ENCODE measurements around the gene DNAH11.
"Not testable (repeated sequence)": the region's sequence is repeated elsewhere in the genome, so short reads cannot be mapped to it uniquely, and the experiment has no call there.

DNAH11 gene

DNA sequence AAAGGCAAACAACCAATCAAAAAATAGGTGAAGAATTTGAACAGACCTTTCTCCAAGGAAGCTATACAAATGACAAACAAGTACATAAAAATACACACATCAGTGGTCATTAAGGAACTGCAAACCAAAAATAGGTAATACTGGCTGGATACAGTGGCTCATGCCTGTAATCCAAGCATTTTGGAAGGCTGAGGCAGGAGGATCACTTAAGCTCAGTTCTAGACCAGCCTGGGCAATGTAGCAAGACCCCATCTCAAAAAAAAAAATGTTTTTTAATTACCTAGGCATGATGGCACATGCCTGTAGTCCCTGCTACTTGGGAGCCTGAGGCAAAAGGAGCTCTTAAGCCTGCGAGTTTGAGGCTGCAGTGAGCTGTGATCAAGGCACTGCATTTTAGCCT is 383.6 kb downstream of the DNAH11 start:
- DNase-seq: no peak

DNA sequence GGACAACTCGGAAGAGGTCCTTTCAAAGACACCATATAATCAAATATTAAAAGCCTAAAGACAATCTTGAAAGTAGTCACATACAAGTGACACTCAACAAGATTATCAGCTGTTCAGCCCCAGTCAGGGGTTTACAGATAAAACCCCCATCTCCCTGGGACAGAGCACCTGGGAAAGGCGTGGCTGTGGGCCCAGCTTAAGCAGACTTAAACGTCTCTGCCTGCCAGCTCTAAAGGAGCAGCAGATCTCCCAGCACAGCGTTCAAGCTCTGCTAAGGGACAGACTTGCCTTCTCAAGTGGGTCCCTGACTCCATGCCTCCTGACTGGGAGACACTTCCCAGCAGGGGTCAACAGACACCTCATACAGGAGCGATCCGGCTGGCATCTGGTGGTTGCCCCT is 384.9 kb downstream of the DNAH11 start:
- DNase-seq: no peak

DNA sequence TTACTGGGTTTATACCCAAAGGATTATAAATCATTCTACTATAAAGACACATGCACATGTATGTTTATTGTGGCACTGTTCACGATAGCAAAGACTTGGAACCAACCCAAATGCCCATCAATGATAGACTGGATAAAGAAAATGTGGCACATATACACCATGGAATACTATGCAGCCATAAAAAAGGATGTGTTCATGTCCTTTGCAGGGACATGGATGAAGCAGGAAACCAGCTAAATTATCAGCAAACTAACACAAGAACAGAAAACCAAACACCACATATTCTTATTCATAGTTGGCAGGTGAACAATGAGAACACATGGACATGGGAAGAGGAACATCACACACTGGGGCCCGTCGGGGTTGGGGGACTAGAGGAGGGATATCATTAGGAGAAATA is 390.5 kb downstream of the DNAH11 start:
- not testable (repeated sequence) for DNase-seq

DNA sequence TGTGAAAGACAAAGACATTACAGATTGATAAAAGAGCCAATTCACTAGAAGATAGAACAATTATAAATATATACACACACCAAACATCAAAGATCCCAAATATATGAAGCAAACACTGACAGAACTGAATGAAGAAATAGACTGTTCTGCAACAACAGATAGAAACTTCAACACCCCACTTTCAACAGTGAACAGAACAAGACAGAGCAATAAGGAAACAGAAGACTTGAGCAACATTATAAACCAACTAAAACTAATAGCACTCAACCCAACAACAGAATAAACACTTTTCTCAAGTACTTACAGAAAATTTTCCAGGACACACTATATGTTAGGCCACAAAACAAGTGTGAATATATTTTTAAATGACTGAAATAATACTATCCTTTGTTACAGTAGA is 392.0 kb downstream of the DNAH11 start:
- DNase-seq: no peak

DNA sequence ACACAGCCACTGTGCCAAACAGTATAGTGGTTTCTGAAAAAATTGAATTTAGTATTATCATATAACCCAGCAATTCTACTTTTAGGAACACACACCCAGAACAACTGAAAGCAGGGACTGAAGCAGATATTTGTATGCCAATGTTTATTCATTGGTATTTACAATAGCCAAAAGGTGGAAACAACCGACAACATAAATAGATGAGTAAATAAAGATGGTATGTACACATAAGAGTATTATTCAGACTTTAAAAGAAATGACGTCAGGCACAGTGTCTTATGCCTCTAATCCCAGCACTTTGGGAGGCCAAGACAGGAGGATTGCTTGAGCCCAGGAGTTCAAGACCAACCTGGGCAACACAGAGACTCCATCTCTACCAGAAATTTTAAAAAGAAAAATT is 395.6 kb downstream of the DNAH11 start:
- no peak for DNase-seq

DNA sequence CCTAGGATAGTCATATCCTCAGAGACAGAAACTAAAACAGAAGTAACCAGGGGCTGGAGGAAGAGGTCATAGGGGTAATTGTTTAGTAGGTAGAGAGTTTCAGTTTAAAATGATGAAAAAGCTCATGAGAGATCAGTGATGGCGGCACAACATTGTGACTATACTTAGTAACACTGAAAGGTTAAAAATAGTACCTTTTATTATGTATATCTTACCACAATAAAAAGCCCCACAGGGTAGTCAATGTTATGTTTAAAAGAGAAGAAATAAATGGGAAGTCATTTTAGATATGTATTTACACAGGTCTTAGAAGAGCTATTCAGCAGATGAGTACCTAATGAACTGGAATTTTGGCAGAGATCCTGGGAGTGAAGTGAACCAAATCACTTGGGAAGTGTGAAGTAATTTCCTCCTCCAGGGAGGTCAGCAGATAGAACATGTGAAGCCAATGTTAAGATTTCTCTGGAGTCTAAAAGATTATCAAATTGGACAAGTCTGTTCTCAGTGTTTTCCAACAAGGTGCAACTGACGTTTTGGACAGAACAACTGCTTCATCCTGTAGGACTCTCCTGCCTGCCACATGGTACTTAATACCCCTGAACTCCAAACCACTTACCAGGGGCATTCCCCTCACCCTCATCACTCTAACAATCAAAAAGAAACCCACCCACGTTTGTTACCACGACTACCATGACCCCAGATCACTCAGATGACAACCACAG is 396.5 kb downstream of the DNAH11 start:
- DNase-seq: no peak

DNA sequence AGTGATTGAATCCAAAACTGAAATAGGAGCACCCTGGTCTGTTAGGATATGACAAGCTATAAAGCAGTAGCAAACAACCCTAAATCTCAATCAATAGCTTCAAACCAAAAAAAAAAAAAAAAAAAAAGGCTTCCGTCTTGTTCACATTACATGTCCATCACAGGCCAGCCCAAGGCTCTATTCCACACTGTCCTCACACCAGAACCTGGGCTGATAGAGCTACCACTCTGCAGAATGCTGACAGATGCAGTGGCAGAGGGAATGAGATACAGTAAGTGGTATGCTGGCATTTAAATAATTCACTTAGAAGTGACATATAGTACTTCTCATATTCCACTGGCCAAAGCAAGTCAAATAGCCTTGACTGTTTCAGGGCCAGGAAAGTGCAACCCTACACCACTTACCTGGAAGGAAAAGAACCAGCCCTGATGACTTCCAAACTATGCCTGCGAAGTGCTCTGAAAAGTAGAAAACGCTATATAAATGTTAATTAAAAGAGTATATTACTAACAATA is 397.1 kb downstream of the DNAH11 start:
- no peak for DNase-seq

DNA sequence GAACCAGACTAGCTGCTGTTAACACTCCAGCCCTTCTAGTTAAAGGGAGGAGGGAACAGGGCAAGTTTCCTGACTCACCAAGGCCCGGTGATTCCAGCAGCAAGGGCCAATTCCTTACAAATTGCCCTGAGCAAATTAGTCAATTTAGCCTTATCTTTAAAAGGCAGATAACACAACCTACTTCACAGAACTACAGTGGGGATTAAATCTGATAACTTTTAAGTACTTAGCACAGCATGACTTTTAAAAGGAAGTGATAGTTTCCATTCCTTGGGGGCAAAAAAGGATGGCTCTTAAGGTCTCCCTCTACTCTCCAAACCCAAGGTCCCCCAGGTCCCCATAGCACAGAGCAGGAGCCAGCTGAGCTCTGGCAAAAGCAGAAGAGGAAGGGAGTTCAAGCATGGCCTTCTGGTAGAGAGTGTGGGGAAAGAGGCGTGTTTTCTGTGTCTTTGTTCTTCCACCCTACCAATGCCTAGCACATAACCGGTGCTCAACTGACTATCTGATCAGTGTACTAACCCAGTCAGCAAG is 398.8 kb downstream of the DNAH11 start:
- no peak for DNase-seq

DNA sequence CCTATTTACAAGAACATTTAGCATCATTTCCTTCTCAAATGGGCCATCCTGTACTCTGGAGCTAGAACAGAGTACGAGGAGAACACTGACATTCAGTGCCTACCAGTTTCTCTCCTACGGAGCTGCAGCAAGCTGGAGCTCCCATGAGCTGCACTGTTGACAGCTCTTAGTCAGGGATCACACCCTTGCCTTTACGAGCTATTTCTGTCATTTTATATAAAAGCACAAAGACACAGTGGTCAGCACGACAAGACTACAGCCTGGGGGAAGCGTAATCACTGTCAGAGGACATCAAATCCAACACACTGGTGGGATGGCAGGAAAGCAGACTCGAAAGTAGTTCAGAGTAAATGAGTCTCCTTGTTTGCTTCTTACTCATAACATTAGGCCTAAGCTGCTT is 400.1 kb downstream of the DNAH11 start:
- peak in 10 of 58 donors; percentile 2 to 49 (median 30) for DNase-seq

DNA sequence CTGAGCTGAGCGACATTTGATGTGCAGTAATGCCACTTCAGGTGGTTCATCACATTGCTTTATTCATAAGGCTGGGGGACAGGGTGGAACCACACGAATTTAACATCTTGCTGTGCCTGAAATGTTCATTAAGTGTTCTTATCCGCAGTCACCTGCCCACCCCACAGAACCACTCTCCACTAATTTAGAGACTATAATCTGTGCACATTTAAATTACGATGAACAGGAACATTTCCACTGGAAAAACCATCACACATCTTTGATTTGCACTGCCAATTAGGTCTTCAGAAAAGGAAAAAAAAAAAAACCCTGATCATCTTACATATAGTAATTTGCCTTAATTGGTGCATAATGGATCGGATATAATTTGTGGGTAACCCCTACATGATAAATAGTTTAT is 400.6 kb downstream of the DNAH11 start:
- DNase-seq: no peak

DNA sequence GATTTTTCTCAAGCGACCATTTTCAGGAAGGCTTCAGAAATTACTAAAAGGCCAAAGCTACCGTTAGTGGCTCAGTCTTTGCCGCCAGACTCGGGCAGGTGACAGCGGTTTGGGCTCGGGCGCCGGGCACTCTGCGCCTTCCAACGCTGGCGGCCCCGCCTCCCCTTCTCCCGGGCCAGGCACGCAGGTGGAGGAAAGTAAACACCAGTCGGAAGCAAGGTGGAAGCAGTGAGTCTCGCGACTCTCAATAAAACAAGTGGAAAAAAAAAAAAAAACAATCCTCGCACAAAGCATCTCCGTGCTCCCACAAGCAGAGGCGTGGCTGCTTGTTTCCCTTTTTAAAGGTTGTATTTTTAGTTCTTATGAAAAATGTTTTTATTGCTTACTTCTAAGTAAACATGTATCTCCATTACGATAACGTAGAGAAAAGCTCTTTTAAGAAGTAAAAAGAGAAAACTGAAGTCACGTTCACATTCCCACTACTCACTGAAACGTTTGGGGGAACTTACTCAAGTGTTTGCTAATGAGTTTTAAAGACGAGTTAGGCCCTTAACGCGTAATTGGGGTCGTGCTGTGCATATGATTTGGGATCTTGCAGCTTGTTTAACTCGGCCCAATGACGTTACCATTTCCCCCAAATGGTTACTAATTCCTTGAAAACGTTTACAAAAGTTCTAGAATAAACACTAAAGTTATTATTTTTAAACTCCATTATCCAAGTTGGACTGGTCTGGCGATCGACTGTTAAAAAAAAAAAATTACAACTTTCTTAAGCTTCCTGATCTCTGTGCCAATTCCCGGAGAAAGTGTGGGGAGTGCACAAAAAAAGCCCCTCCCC is 402.0 kb downstream of the DNAH11 start:
- peak in 7 of 58 donors; percentile 0 to 7 (median 4) for DNase-seq

DNA sequence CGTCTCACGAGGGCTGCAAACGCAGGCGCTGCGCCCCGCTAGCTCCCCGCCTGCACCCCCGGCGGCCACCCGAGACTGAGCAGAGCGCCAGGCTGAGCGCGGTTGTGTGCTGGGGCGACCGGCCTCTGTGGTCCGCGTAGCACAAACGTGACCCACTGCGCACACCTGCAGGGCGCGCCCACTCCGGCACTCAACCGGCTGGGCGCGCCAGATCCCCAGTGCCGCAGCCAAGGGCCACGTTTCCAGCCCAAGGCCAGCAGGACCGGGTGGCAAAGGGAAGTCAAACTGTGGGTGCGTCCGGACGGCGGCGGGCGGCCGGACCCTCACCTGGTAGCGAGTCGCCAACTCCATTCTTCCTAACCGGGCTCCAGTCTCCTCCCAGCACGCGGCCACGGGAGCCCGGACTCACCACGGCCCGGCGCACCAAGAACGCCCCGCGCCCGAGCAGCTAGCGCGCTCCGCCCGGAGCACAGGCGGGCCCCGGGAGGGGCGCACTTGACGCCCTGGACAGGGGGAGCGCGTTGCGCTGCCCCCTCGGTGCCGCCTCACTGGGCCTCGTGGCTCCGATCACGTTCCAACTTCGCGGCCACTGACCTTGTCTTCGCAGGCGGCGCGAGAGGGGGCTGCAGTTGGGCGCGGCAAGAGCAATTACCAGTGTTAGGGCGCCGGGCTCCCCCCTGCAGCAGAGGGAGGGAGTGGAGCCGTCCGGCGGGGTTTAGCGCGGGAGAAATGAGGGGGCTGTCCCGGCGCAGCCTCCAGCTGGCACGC is 402.8 kb downstream of the DNAH11 start, which contains the start of gene CDCA7L:
Gene CDCA7L (minus strand): TSS at position 446 of the 768 bp plus-strand sequence. CDS start 95 bp downstream, at position 351.
- DNase-seq: peak in 51 of 58 donors; percentile 9 to 82 (median 55)

DNA sequence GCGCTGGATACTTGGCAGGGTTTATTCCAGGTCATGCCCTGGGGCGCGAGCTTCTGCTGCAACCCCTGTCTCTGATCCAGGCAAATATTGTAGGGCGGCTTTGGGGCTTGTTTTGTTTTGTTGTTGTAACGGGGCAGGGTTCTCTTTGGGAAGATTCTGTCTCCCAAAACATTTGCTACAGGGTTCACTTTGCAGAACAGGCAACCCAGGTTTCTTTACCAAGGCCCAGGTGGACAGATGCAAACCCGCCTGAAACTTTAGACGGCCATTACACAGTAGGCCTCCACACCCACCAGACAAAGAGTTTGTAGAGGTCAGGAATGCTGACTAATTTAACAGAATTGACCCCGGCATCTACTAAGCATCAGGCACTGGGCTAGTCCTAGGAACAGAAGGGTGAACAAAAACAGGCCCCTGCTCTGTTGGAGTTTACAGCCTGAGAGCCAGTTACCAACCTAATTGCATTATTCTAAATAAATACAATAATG is 403.4 kb downstream of the DNAH11 start:
- no peak for DNase-seq

DNA sequence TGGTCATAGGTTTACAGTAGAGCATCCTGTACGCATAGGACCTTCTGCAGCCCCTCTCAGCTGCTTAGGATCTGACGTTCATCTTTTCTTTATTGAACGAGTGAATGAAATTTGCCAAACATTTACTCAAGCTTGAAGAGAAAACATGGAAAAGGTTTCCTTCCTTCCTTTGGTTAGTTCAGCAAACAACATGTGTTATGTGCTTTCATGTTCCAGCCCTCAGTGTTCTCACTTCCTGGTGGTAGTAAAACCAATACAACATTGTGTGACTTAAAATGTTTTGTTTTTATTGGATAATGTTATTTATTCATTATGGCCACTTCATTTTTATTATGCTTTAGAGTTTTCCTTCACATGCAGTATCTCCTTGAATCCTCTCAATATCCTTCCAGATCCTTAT is 404.2 kb downstream of the DNAH11 start:
- DNase-seq: no peak

DNA sequence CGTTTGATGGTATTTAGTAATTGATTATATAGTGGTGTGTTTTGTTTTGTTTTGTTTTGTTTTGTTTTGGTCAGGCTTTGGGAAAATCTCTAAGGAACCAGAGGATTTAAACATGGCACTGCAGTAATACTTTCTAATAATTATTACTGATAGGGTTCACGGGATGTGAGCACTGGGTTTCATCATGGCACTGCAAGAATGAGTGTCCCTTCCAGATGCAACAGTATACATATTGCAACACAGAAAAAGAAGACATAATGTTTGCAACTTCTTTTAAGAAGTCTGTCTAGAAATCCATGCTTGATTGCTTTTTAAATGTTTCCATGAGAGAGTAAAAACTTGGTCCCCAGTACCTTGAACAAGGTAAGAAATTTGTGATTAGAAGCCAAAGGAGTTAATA is 405.1 kb downstream of the DNAH11 start:
- DNase-seq: no peak

DNA sequence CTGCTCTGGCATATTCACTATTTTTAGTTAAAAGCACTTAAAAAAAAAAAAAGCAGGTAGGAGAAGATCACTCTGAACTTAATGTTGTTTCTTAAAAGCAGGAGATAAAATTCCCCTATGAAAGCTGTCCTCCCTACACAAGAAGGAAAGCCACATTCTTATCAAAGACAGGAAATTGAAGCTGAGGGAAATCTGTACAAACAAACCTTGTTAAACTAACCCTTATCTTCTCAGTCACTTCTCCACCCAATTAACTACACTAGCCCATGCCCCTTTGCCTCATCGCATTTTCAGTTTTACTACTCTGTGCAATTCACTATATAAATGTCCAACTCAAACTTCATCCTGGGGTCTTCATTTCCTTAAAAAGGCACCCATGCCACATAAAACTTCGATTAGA is 405.5 kb downstream of the DNAH11 start:
- DNase-seq: no peak

DNA sequence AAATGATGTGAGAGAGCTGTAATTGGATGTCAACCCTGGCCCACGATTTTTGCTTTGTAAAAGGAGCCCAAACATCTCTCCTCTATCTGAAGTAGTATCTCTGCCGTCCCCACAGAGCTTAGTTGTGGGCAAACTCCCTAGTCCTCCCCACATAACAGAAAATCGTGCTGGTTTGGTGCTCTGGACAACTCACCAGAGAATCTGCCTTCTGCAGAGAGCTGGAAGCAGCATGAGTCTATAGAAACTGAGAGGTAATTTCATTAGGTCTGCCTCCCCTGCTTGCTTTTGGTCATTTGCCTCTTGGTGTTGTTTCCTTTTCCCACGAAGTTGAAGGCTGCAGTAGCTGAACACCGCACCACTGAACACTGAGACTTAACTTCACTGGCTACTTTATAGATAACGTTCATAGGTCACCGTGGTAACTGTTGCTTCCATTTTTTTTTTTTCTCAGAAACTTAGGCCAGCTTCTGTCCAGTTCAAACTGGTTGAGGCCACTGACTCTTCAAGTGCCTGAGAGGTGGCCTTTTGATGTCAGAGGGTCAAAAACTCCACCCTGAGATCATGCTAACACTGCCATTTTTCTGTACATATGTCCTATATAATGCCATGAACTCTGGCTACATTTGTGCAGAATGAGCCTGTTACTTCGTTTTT is 406.2 kb downstream of the DNAH11 start:
- no peak for DNase-seq
